IPS-18c (cell line): ENCODE measurements around the gene NEUROD4.

Source experiments
- H3K4me3 ChIP-seq: 2 replicates; pipeline ENCODE4 v1.7.0; 2013; ENCODE audit warnings: low read depth, mild to moderate bottlenecking, low read length, moderate library complexity; ENCODE audit not compliant: insufficient read depth
- H3K9me3 ChIP-seq: one replicate; pipeline ENCODE4 v1.6.1; 2013; ENCODE audit warnings: mild to moderate bottlenecking, low read length, moderate library complexity; ENCODE audit not compliant: control insufficient read depth, insufficient read depth

NEUROD4 gene

DNA sequence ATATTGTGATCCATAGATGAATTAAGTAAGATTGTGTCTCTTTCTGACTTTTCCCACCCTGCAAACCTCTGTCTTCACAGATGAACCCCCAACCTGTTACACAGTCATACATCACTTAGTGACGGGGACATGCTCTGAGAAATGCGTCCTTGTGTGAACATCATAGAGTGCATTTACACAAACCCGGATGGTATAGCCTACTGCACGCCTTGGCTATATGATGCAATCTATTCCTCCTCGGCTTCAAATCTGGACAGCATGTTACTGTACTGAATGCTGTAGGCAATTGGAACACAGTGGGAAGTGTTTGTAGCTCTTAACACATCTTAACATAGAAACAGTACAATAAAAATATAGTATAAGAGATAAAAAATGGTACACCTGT, 27.8 kb upstream of the NEUROD4 start:
- Histone ChIP-seq H3K9me3 (no peaks in the 10 kb centered on the region), H3K4me3 (no peak overlapping the region)

DNA sequence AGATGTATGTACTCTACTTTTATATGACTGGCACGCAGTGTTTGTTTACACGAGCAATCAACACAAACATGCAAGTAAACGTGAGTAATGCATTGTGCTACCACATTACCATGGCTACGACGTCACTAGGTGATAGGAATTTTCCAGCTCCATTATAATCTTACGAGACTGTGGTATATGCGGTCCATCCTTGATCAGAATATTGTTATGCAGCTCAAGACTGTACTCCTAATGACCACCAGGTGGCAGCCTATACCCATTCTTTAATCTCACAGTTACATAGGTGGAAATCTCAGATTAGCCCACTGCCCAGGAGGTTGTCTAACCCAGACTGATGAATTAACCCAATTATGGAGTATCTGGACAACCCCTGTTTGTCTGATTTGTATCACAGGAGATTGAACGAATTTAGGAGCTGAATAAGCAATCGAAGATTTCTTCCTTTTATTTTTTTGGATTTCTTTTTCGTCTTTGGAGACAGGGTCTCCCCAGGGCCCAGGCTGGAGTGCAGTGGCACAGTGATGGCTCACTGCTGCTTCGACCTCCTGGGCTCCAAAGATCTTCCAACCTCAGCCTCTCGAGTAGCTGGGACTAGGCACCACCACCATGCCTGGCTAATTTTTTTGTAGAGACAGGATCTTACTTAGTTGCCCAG, 26.5 kb upstream of the NEUROD4 start:
- Histone ChIP-seq H3K9me3 (no peaks in the 10 kb centered on the region), H3K4me3 (no peak overlapping the region)

DNA sequence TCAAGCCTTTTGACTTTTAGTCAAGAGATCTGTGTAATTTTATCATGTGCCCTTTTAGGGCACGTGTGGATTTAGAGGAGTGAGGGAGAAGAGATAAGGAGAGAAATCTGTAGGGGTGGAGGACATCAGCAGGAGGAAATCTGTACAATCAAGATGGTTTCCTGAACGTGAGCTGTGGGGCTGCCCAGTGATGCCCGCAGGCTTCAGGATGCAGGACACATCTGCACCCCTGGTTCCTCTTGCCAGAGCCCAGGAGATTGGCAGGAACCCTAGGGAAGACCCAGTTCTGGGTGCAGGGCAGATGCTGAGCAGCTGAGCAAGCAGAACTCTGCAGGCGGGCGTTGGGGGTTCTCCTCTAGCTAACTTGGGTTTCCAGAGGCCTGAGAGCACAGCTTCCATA, 23.6 kb upstream of the NEUROD4 start:
- Histone ChIP-seq H3K4me3 (no peak overlapping the region), H3K9me3 (no peaks in the 10 kb centered on the region)

DNA sequence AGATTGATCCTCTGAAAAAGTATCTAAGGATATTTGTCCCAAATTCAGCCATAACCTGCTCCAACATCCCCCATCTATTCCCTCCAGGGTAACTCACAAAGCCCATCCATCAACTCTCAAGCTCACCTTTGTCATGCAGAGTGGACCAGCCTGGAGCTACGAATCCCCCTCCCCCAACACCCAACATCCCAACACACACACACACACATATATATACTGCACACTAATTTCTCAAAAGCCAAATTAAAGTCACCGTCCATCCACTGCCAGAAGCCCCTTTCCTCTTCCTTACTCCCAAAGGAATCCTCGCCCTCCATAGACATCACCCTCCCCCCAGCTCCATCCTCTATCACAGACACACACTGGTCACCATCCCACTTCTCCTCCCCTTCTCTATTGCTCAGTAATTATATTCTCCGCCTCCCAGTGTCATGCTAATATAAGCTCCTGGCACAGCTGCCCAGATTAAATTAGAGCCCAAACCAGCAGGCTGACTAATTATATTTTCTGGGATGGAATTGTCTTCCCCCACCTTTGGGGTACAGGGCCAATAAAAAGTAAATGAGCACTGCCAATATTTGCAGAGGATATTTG, 21.7 kb upstream of the NEUROD4 start:
- Histone ChIP-seq H3K4me3 (no peak overlapping the region), H3K9me3 (no peaks in the 10 kb centered on the region)

DNA sequence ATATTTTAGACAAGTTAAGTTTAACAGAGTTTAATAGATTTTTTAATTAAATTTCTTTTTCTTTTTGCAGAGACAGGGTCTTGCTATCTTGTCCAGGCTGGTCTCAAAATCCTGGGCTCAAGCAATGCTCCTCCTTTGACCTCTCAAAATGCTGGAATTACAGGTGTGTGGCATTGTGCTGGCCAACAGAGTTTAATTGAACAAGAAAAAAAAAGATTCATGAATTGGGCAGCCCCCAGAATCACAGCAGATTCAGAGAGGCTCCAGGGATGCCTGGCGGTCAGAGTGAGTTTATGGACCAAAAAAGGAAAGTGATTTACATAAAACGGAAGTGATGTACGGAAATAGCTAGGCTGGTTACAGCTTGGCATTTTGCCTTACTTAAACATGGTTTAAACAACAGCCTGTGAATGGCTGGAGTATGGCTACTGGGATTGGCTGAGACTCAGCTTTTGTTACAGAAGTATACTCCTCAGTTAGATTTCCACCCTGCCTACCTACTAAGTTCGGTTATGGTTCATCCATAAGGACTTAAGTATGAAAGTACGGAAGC, 20.7 kb upstream of the NEUROD4 start:
- Histone ChIP-seq H3K9me3 (no peaks in the 10 kb centered on the region), H3K4me3 (no peak overlapping the region)

DNA sequence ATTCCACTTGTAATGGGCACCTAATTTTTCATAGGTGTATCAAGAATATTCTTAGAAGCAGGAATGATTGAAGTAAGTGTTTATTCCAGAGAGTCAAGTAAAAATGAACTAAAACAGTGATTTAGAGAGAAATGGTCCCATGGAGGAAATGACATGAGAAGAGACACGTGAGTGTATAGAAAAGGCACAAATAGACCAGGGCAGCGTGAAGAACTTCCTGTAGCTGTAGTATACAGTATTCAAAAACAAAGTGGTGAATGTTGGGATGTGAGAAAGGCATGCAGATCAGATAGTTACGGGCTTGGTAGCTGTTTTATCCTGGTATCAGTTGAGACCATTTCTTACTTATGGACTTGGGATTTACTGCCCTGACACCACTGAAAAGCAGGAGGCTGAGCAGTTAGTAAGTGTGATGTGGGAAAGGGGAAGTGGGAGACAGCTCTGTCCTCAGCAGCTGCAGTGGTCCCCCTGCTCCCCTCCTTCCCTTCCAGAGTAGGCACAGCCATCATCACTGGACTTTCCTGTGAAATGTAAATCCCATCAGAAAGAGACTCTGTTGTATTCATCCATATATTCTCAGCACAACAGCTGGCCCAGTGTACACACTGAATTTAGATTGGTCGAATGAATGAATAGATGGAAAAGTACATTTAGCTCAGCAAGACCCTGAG, 18.4 kb upstream of the NEUROD4 start:
- H3K4me3 ChIP-seq = no peak overlapping the region
- no peaks in the 10 kb centered on the region for H3K9me3 ChIP-seq

DNA sequence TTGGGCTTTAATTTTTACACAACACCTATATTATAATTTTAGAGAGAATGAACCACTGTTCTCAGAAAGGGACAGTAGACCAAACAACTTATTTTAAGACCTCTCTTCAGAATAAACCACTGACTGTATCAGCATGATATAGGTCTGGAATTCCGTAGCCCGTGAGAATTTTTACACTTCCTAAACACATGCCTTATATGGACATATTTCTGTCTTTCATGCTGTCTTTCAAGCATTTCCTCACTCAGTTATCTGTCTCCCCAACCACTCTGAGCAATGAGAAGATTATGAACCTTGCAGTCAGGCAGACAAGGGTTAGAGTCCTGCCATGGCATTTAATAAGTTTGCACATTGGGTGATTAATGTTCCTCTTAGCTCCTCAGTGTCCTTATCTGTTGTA, 17.4 kb upstream of the NEUROD4 start:
- no peaks in the 10 kb centered on the region for H3K9me3 ChIP-seq
- no peak overlapping the region for H3K4me3 ChIP-seq

DNA sequence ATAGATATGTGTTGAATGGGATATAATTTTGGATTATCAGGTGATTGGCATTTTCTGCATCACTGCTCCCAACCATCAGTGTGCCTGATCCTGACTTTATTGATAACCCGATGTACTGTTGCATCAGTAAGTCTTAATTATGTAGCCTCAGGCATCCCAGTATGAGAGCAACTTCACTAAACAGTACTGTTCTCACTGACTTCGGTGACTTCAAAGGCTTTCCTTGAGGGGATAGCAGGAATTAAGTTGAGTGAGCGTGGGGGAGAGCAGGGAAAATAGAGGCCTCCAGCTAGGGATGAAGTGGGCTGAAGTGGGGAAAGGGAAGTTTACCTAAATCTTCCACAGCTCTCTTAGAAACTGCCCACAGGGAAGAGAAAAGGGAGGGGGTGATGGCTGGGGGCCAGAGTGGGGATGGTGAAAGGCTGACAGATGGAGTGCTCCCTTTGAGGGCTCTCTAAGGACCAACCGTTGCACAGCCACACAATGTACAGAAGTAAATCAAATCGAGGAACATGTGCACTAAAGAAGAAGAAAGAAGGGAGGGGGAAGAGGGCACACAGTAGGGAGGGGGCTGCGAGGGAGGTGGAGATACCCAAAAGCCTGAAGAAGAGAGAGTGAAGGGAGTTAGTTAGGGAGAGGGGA, 10.7 kb upstream of the NEUROD4 start:
- Histone ChIP-seq H3K9me3 (peaks cover 7% of the 10 kb centered on the region), H3K4me3 (no peak overlapping the region)

DNA sequence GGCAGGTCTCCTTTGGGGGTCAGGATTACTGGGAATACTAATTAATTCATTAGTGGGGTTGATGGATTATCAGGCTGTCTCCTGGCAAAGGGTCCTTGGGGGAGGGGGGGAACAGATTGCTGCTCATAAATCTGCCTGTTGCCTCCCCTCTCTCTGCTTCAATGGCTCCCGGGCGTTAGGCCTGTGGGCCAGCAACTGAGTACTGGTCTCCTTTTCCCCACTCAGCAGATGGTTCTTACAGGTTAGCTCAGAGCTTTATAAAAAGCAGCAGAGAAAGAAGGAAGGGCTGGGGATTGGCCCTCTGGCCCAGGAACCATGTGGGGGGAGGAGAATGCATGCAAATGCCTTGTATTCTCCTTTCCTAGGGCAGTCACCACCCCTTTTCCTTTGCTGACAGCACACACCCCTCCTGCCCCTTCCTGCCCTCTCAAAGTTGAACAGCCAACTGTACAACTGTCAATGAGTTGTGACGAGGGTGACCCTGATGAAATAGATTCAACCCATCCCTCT, 2.3 kb upstream of the NEUROD4 start:
- Histone ChIP-seq H3K9me3 (peaks cover 7% of the 10 kb centered on the region), H3K4me3 (no peak overlapping the region; the same call in 1 of the 2 replicates)

DNA sequence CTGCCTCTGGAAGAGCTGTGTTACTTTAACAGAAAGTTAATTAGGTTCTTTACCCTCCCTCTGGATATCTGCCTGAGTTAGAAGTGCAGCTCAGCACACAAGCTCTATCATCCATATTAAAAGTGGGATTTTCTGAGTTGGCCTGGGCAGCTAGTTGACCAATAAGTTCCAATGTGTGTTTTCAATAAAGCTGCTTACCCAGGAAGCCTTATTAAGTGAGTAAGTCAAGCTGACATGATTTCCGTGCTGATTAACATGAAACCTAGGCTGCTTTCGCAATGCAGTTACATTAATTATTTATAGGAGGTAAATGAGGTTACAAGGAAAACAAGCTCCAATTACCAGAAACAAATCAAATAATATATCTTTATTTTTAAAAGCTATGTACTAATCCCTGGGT, 4.8 kb downstream of the NEUROD4 start:
- H3K9me3 ChIP-seq = no peaks in the 10 kb centered on the region
- H3K4me3 ChIP-seq = no peak overlapping the region

DNA sequence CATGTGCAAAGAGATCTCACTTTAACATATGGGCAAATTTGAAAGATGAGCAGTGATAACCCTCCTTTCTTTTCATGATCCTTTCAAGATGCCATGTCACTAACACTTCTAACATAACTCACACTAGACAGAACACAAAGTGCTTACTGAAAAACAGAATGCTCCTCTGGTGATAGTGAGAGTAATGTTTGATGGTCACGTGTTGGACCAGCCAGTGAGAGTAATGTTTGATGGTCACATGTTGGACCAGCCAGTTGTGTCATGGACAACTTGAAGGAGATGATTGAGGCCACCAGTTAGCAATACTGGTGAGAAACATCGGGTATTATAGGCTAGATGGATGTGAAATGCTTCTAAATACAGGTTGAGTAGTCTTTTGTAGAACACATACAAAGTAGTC, 5.7 kb downstream of the NEUROD4 start:
- H3K9me3 ChIP-seq = no peaks in the 10 kb centered on the region
- no peak overlapping the region for H3K4me3 ChIP-seq

DNA sequence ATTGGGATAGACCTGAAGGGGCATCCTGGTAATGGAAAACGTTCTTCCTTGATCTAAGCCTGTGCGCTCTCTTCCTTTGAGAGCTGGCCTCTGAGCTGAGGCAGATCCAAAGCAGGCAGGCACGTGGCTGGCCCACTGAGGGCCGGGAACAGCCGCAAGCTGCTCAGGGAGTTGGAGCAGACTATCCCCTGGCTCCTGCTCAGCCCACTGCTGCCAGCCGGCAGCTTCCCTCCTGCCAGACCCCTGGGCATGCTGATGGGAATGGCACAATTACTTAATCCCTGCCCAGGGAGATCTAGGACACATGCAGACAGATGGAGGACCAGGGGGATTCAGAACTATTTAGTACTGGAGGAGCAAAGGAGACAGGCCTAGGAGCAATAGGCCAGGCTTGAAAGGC, 14.4 kb downstream of the NEUROD4 start:
- no peaks in the 10 kb centered on the region for H3K9me3 ChIP-seq
- no peak overlapping the region for H3K4me3 ChIP-seq

DNA sequence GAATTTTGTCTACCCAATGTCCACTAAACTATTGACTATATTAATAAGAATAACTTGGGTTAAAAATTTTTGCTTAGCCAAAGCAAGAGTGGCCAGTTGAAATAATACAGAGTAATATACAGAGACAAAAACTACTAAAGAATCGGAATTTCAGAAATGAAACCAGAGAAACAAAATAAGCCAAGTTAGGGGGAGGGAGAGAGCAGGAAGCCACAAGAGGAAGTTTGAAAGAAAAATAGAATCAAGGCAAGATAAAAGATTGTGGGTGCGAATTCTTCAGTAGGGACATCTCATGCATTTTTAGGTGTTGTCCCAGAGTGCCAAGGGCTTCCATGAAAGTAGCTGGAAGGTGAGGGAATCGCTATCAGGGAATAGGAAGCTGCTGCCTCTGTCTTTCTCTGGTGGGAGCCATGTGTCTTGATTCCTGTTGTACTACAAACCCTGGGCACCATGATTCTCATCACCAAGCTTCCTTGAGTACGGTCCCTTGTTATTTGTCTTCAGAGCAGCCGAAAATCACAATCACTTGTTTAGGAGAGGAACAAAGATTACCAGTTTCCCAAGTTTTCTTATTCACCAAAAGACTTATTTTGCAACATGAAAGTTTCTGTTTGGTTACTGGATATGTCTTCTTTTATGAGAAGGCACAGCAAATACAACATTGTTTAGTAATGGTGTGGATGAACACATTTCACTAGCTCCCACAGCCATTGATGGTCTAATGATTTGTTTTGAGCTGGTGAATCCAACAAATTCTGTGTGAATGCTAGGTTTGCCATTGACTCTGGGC, 16.7 kb downstream of the NEUROD4 start:
- H3K4me3 ChIP-seq = no peak overlapping the region
- no peaks in the 10 kb centered on the region for H3K9me3 ChIP-seq

DNA sequence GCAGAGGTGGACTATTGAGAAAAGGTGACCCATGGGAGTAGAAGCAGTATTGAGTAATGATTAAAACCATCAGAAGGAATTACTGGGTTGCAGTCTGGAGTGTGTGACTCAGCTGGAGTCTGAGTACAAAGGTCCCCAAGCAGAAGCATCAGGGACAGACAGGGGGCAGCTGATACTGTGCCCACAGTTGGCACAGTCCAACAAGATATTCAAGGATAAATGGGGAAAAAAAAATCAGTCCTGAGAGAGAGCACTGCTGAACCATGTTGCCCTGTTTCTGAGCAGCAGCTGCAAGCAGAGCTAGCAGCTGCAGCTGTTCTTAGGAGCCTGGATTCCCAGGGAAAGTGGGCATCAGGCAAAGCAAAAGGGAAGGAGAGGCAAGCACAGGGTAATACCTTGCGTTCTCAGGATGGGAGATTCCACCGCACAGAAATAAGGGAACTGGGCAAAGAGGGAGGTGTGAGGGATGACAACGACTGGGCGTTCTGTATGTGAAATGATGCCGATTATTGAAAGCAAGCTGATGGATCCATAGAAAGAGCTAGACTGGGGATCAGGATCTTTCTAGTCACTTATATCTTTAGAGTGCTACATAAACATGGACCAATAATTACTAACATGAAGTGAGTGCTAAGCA, 17.7 kb downstream of the NEUROD4 start:
- H3K4me3 ChIP-seq = no peak overlapping the region
- no peaks in the 10 kb centered on the region for H3K9me3 ChIP-seq

DNA sequence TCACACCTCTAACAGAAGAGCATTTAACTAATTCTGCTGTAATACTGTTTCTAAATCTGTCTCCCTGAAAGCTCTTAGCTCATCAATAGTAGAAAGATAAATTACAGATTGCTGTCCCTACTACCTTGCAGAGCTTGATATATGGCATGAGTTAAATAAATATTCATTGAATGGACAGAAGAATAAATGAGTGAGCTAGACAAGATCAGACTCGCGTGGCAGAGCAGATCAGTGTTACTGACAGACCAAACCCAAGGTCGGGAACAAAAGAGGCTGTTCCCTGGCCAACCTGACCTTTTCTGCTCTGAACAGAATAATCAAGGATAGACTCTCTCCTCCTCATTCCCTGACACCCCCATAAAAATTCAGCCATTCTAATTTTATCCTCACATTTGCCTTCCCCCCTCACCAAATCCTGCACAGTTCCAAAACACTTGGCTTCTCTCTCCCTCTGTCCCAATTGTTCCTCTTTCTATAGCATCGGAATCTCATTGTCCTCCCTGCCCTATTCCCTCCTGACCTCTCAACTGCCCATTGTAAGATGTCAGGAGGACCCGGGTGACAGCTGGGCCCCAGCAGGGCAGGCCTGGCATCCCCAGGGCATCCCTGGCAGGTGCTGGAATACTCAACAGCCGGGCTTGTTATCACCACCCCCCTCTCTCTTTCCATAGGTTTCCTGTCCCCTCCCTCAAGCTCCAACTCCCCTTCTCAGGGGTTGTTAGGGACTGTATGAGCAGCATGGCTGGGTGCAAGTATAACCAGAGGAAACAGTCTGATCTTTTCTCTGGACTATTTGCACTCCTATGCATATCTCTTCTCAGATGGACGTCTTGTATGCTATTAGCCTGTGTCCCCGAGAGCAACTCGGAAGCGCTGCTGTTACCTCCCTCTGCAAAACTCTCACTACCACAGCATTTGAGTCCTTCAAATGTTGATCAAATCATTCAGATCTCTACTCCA, 19.9 kb downstream of the NEUROD4 start:
- no peak overlapping the region for H3K4me3 ChIP-seq
- no peaks in the 10 kb centered on the region for H3K9me3 ChIP-seq
